ENCODE measurements around the gene PALLD.

GRCh38 chr4:168651374-168651773 is 154.5 kb downstream of the PALLD start:
- TF ChIP-seq CTCF (IDR thresholded peaks at IDR 0.05; ENCODE audit: low read length) (no peak), EZH2 (IDR thresholded peaks at IDR 0.05; ENCODE audit: borderline replicate concordance, low read length) (no peak)
